ENCODE results near the gene GLT1D1.

GLT1D1 gene

DNA sequence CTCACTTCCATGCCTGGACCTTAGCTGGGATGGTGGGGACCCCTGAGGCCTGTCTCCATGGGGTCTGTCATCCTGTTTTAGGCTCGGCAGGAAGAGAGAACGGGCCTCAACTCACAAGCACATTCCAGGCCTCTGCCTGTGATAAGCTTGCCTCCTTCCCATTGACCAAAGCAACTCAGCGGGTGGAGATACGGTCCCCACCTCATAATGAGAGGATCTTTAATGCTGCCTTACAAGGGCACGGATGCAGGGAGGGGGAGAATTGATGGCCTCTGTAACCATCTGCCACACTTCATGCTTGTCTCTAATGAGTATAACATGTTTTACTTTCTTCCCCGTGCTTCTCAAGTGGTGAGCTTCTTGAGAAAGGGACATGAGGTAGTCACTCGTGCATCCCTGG, 50.0 kb downstream of the GLT1D1 start:
- ChIA-PET CTCF (no interaction called here), POLR2A (no interaction called here)
- Histone ChIP-seq H3K36me3 (ENCODE audit: control insufficient read depth in 4 of 4, insufficient read depth in 4 of 4, low read length in 3 of 4) (no peaks in the 10 kb centered on the region), H3K9me3 (ENCODE audit: control extremely low read depth in 1 of 5, control insufficient read depth in 4 of 5, insufficient read depth in 2 of 5, low read depth in 1 of 5, low read length in 4 of 5) (no peaks in the 10 kb centered on the region), H3K27ac (ENCODE audit: insufficient read depth in 1 of 2, low read depth in 1 of 2, low read length in 2 of 2, poor library complexity in 1 of 2, severe bottlenecking in 2 of 2) (no peak overlapping the region), H3K4me1 (ENCODE audit: control extremely low read depth in 1 of 4, control insufficient read depth in 4 of 4, insufficient read depth in 4 of 4, low read length in 3 of 4) (no peaks in the 10 kb centered on the region), H3K4me3 (ENCODE audit: control insufficient read depth in 1 of 7, extremely low read depth in 1 of 7, insufficient read depth in 4 of 7, low read depth in 2 of 7, low read length in 6 of 7) (no peak overlapping the region), H3K27me3 (replicated peaks in 2 of 5; ENCODE audit: control insufficient read depth in 4 of 5, insufficient read depth in 5 of 5, low read length in 4 of 5) (peaks cover 0 to 2% (median 0%) of the 10 kb centered on the region in 5 experiments)
- no peak for DNase-seq
- WGBS (ENCODE audit: insufficient coverage) = 86% methylated on average over 5 of the region's 7 CpGs

DNA sequence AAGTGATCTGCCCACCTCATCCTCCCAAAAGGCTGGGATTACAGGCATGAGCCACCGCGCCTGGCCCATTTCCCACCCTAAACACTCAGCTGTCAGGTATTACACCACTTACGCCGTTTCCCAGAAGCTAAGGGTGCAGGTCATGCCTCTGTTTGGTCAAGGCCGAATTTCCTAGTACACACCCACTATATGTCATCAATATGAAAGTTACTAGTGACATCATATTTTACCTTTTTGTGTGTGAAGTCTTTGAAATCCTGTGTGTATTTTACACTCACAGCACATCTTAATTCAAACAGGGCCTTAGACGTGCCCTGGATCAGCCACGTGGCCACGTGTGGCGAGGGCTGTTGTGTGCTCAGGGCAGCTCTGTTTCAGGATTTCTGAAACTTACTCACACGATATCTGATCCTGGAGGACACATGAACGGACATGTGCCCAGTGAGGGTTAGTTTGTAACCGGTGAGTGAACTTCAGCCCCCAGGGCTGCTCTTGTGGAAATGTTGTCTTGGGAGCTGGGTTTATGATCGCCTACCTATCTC, 51.8 kb downstream of the GLT1D1 start:
- POLR2A ChIA-PET = no interaction called here
- no peak for DNase-seq
- Histone ChIP-seq H3K9me3 (ENCODE audit: control extremely low read depth in 1 of 5, control insufficient read depth in 4 of 5, insufficient read depth in 2 of 5, low read depth in 1 of 5, low read length in 4 of 5) (no peaks in the 10 kb centered on the region), H3K36me3 (ENCODE audit: control insufficient read depth in 4 of 4, insufficient read depth in 4 of 4, low read length in 3 of 4) (no peaks in the 10 kb centered on the region), H3K4me3 (ENCODE audit: control insufficient read depth in 1 of 7, extremely low read depth in 1 of 7, insufficient read depth in 4 of 7, low read depth in 2 of 7, low read length in 6 of 7) (no peak overlapping the region), H3K27me3 (replicated peaks in 2 of 5; ENCODE audit: control insufficient read depth in 4 of 5, insufficient read depth in 5 of 5, low read length in 4 of 5) (peaks cover 0 to 3% (median 0%) of the 10 kb centered on the region in 5 experiments), H3K4me1 (ENCODE audit: control extremely low read depth in 1 of 4, control insufficient read depth in 4 of 4, insufficient read depth in 4 of 4, low read length in 3 of 4) (no peaks in the 10 kb centered on the region), H3K27ac (ENCODE audit: insufficient read depth in 1 of 2, low read depth in 1 of 2, low read length in 2 of 2, poor library complexity in 1 of 2, severe bottlenecking in 2 of 2) (no peak overlapping the region)
- CTCF ChIA-PET = no interaction called here
- WGBS (ENCODE audit: insufficient coverage) = 96% methylated on average over 10 of the region's 13 CpGs

DNA sequence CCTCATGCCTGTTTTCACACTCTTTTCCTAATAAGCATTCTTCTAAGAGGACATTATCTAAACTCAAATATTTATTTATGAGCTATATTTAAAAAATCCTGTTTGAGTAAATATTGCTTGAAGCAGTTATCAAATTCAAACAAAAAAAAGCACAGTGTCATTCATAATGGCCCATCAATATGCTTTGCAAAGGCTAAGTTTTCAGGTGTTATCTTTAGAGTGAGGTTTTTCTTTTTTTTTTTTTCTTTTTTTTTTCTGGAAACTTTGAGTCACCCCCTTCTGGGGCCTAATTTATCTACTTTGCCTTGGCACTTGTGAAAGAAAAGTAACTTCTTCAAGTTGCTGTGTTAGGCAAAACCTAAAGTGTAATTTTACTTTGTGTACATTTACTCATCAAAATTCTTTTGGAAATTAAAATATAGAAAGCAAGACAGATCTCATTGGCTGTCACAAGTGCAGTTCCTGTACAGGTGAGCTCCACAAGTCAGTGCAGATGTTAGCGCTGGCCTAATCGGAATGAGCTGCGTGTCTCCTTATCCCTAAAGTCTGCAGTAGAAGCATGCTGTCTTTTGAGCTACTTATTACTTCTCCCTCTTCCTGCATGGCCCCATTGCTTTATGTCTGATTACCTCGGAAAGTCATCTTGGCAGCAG, 53.3 kb downstream of the GLT1D1 start:
- DNase-seq = no peak
- CTCF ChIA-PET = no interaction called here
- H3K36me3 ChIP-seq (ENCODE audit: control insufficient read depth in 4 of 4, insufficient read depth in 4 of 4, low read length in 3 of 4) = no peaks in the 10 kb centered on the region

DNA sequence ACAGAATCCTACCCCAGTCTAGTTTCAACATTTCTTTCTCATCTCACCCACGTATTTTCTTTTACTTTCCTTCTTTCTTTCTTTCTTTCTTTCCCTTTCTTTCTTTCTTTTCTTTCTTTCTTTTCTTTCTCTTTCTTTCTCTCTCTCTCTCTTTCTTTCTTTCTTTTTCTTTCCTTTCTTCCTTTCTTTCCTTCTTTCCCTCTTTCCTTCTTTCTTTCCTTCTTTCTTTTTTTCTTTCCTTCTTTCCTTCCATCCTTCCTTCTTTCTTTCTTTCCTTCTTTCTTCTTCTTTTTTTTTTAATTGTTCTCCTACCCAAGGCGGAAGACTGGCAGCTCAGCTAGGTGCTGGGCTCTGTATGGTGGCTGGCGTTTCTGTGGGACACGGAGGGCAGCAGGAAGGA, 55.0 kb downstream of the GLT1D1 start:
- H3K27ac ChIP-seq (ENCODE audit: insufficient read depth in 1 of 2, low read depth in 1 of 2, low read length in 2 of 2, poor library complexity in 1 of 2, severe bottlenecking in 2 of 2) = no peak overlapping the region
- WGBS (ENCODE audit: insufficient coverage) = 95% methylated on average over 2 of the region's 4 CpGs
- ChIA-PET POLR2A (no interaction called here), CTCF (no interaction called here)
- no peaks in the 10 kb centered on the region for H3K36me3 ChIP-seq (ENCODE audit: control insufficient read depth in 4 of 4, insufficient read depth in 4 of 4, low read length in 3 of 4)
- no peaks in the 10 kb centered on the region for H3K9me3 ChIP-seq (ENCODE audit: control extremely low read depth in 1 of 5, control insufficient read depth in 4 of 5, insufficient read depth in 2 of 5, low read depth in 1 of 5, low read length in 4 of 5)
- H3K27me3 ChIP-seq (replicated peaks in 2 of 5; ENCODE audit: control insufficient read depth in 4 of 5, insufficient read depth in 5 of 5, low read length in 4 of 5) = peaks cover 0 to 4% (median 0%) of the 10 kb centered on the region in 5 experiments
- no peak overlapping the region for H3K4me3 ChIP-seq (ENCODE audit: control insufficient read depth in 1 of 7, extremely low read depth in 1 of 7, insufficient read depth in 4 of 7, low read depth in 2 of 7, low read length in 6 of 7)
- no peak for DNase-seq
- no peaks in the 10 kb centered on the region for H3K4me1 ChIP-seq (ENCODE audit: control extremely low read depth in 1 of 4, control insufficient read depth in 4 of 4, insufficient read depth in 4 of 4, low read length in 3 of 4)

More for the DNA sequence above, 53.3 kb downstream of the GLT1D1 start:
- Histone ChIP-seq H3K4me1 (ENCODE audit: control extremely low read depth in 1 of 4, control insufficient read depth in 4 of 4, insufficient read depth in 4 of 4, low read length in 3 of 4) (no peaks in the 10 kb centered on the region), H3K27ac (ENCODE audit: insufficient read depth in 1 of 2, low read depth in 1 of 2, low read length in 2 of 2, poor library complexity in 1 of 2, severe bottlenecking in 2 of 2) (no peak overlapping the region), H3K4me3 (ENCODE audit: control insufficient read depth in 1 of 7, extremely low read depth in 1 of 7, insufficient read depth in 4 of 7, low read depth in 2 of 7, low read length in 6 of 7) (no peak overlapping the region), H3K27me3 (replicated peaks in 2 of 5; ENCODE audit: control insufficient read depth in 4 of 5, insufficient read depth in 5 of 5, low read length in 4 of 5) (peaks cover 0 to 4% (median 0%) of the 10 kb centered on the region in 5 experiments), H3K9me3 (ENCODE audit: control extremely low read depth in 1 of 5, control insufficient read depth in 4 of 5, insufficient read depth in 2 of 5, low read depth in 1 of 5, low read length in 4 of 5) (no peaks in the 10 kb centered on the region)
- WGBS (ENCODE audit: insufficient coverage) = 100% methylated on average over 4 of the region's 4 CpGs
- POLR2A ChIA-PET = no interaction called here

DNA sequence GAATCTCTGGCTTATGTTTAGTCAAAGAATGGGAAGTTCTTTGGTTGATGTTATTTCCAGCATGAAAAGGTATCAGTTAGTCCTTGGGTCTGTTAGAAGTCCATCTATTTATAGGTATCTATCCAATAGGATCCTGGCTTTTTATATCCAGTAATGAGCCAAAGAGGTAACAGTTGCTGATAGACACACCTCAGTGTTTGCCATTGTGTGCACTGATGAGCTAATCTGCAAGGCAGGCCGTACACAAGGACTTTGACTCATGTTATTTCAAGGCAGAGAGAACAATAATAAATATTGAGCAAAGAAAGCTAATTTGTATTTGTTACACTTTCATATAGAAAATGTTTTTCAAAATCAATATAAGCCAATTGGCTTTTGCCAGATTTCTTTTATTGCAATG, 56.4 kb downstream of the GLT1D1 start:
- no peaks in the 10 kb centered on the region for H3K36me3 ChIP-seq (ENCODE audit: control insufficient read depth in 4 of 4, insufficient read depth in 4 of 4, low read length in 3 of 4)

DNA sequence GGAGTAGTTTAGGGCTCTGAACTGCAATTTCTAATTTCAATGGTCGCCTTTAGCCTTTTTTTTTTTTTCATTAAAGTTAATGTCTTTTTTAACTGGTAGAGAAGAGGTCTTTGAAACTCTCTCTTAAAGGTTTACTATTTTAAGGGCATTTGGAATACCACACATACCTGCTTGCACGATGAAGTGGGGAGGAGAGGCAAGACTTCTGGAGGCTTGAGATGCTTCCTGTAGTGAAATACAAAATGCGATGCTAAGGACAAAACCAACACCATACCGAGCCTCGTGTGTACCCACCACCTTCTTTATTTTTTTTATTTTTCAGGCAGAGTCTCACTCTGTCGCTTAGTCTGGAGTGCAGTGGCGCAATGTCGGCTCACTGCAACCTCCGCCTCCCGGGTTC, 57.4 kb downstream of the GLT1D1 start:
- Histone ChIP-seq H3K9me3 (ENCODE audit: control extremely low read depth in 1 of 5, control insufficient read depth in 4 of 5, insufficient read depth in 2 of 5, low read depth in 1 of 5, low read length in 4 of 5) (no peaks in the 10 kb centered on the region), H3K27me3 (replicated peaks in 2 of 5; ENCODE audit: control insufficient read depth in 4 of 5, insufficient read depth in 5 of 5, low read length in 4 of 5) (peaks cover 0 to 2% (median 0%) of the 10 kb centered on the region in 5 experiments), H3K36me3 (ENCODE audit: control insufficient read depth in 4 of 4, insufficient read depth in 4 of 4, low read length in 3 of 4) (no peaks in the 10 kb centered on the region), H3K4me1 (ENCODE audit: control extremely low read depth in 1 of 4, control insufficient read depth in 4 of 4, insufficient read depth in 4 of 4, low read length in 3 of 4) (peaks cover 0 to 4% (median 1%) of the 10 kb centered on the region in 4 experiments), H3K27ac (ENCODE audit: insufficient read depth in 1 of 2, low read depth in 1 of 2, low read length in 2 of 2, poor library complexity in 1 of 2, severe bottlenecking in 2 of 2) (no peak overlapping the region), H3K4me3 (ENCODE audit: control insufficient read depth in 1 of 7, extremely low read depth in 1 of 7, insufficient read depth in 4 of 7, low read depth in 2 of 7, low read length in 6 of 7) (no peak overlapping the region)
- CTCF ChIA-PET = no interaction called here
- no peak for DNase-seq
- POLR2A ChIA-PET = interaction anchor here (0.6 kb wide), 1 partner anchor 151 kb away, joined by 4 read pairs; no protein-coding TSS in a partner anchor
- 99% methylated on average over 8 of the region's 10 CpGs for WGBS (ENCODE audit: insufficient coverage)

More for the DNA sequence above, 56.4 kb downstream of the GLT1D1 start:
- H3K9me3 ChIP-seq (ENCODE audit: control extremely low read depth in 1 of 5, control insufficient read depth in 4 of 5, insufficient read depth in 2 of 5, low read depth in 1 of 5, low read length in 4 of 5) = no peaks in the 10 kb centered on the region
- 100% methylated on average over 1 of the region's 1 CpG for WGBS (ENCODE audit: insufficient coverage)
- no peak overlapping the region for H3K27ac ChIP-seq (ENCODE audit: insufficient read depth in 1 of 2, low read depth in 1 of 2, low read length in 2 of 2, poor library complexity in 1 of 2, severe bottlenecking in 2 of 2)
- ChIA-PET POLR2A (no interaction called here), CTCF (no interaction called here)
- no peak for DNase-seq
- H3K27me3 ChIP-seq (replicated peaks in 2 of 5; ENCODE audit: control insufficient read depth in 4 of 5, insufficient read depth in 5 of 5, low read length in 4 of 5) = peaks cover 0 to 4% (median 0%) of the 10 kb centered on the region in 5 experiments
- peaks cover 0 to 3% (median 0%) of the 10 kb centered on the region in 4 experiments for H3K4me1 ChIP-seq (ENCODE audit: control extremely low read depth in 1 of 4, control insufficient read depth in 4 of 4, insufficient read depth in 4 of 4, low read length in 3 of 4)
- H3K4me3 ChIP-seq (ENCODE audit: control insufficient read depth in 1 of 7, extremely low read depth in 1 of 7, insufficient read depth in 4 of 7, low read depth in 2 of 7, low read length in 6 of 7) = no peak overlapping the region

DNA sequence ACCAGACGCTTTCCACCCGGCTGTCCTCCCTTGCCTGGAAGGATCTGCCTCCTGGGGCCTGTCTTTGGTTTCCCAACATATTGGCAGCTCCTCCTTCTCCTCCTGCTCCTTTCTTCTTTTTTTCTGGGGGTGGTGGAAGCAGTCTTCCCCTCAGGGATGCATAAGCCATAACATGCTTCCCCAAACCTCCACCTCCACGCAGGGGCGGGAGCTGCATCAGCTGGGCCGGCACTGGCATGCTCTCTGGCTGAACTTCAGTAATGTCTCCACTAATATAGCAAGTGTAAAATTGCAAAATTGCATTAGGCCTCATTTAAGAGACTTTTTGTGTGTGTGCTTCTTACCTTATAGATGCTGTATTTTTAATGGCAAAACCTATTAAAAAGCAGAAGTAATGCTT, 58.6 kb downstream of the GLT1D1 start:
- H3K4me3 ChIP-seq (ENCODE audit: control insufficient read depth in 1 of 7, extremely low read depth in 1 of 7, insufficient read depth in 4 of 7, low read depth in 2 of 7, low read length in 6 of 7) = no peak overlapping the region
- POLR2A ChIA-PET = no interaction called here
- DNase-seq = no peak
- WGBS (ENCODE audit: insufficient coverage) = 100% methylated on average over 2 of the region's 5 CpGs
- H3K27me3 ChIP-seq (replicated peaks in 2 of 5; ENCODE audit: control insufficient read depth in 4 of 5, insufficient read depth in 5 of 5, low read length in 4 of 5) = peaks cover 0 to 2% (median 0%) of the 10 kb centered on the region in 5 experiments
- no peaks in the 10 kb centered on the region for H3K36me3 ChIP-seq (ENCODE audit: control insufficient read depth in 4 of 4, insufficient read depth in 4 of 4, low read length in 3 of 4)
- no peaks in the 10 kb centered on the region for H3K9me3 ChIP-seq (ENCODE audit: control extremely low read depth in 1 of 5, control insufficient read depth in 4 of 5, insufficient read depth in 2 of 5, low read depth in 1 of 5, low read length in 4 of 5)
- CTCF ChIA-PET = no interaction called here
- no peak overlapping the region for H3K27ac ChIP-seq (ENCODE audit: insufficient read depth in 1 of 2, low read depth in 1 of 2, low read length in 2 of 2, poor library complexity in 1 of 2, severe bottlenecking in 2 of 2)
- peaks cover 0 to 4% (median 1%) of the 10 kb centered on the region in 4 experiments for H3K4me1 ChIP-seq (ENCODE audit: control extremely low read depth in 1 of 4, control insufficient read depth in 4 of 4, insufficient read depth in 4 of 4, low read length in 3 of 4)

All from common myeloid progenitor, CD34-positive (primary cell).